Common myeloid progenitor, CD34-positive (primary cell): ENCODE measurements around the gene LYPD5.
"Not testable (repeated sequence)": the region's sequence is repeated elsewhere in the genome, so short reads cannot be mapped to it uniquely, and the experiment has no call there.

ENCODE experiments used
- CTCF ChIA-PET: fragments of 350-600 bp; sonication (Branson Sonifier 250); formaldehyde crosslinking; loops from one replicate; lab custom pipeline; 2021; ENCODE audit warnings: antibody characterized with exemption; lab: Charles Lee
- POLR2A ChIA-PET: fragments of 350-600 bp; sonication (Branson Sonifier 250); formaldehyde crosslinking; loops from one replicate; lab custom pipeline; 2021; ENCODE audit warnings: antibody characterized with exemption; lab: Charles Lee
- DNase-seq, 3 donors: peaks; one replicate each; pipeline versions ENCODE4 v3.0.0 to v3.0.0-alpha.2; 2013
- H3K27ac ChIP-seq, 2 experiments: 1 replicate in 1 of 2; 2 replicates in 1 of 2; pipeline ENCODE4 v1.7.0; 2013; ENCODE audit warnings: inconsistent platforms in 2 of 2, low read length in 2 of 2, mild to moderate bottlenecking in 2 of 2, low read depth in 1 of 2, moderate library complexity in 1 of 2; ENCODE audit not compliant: severe bottlenecking in 2 of 2, insufficient read depth in 1 of 2, poor library complexity in 1 of 2
- H3K27me3 ChIP-seq, 5 experiments: replicated peaks in 2 of 5; 1 replicate in 3 of 5; 2 replicates in 2 of 5; pipeline versions ENCODE4 v1.6.1 to v1.7.0; 2013; ENCODE audit warnings: low read length in 4 of 5, mild to moderate bottlenecking in 2 of 5, moderate library complexity in 2 of 5, inconsistent platforms in 1 of 5; ENCODE audit not compliant: insufficient read depth in 5 of 5, control insufficient read depth in 4 of 5
- H3K36me3 ChIP-seq, 4 experiments: 1 replicate in 2 of 4; 2 replicates in 2 of 4; pipeline versions ENCODE4 v1.6.1 to v1.7.0; 2013; ENCODE audit warnings: low read length in 3 of 4, control low read depth in 1 of 4, mild to moderate bottlenecking in 1 of 4; ENCODE audit not compliant: control insufficient read depth in 4 of 4, insufficient read depth in 4 of 4
- H3K4me1 ChIP-seq, 4 experiments: 1 replicate in 3 of 4; 2 replicates in 1 of 4; pipeline versions ENCODE4 v1.6.1 to v1.7.1; 2013; ENCODE audit warnings: low read length in 3 of 4, mild to moderate bottlenecking in 3 of 4, control low read depth in 1 of 4, inconsistent platforms in 1 of 4, moderate library complexity in 1 of 4; ENCODE audit not compliant: control insufficient read depth in 4 of 4, insufficient read depth in 4 of 4; ENCODE audit errors: control extremely low read depth in 1 of 4
- H3K4me3 ChIP-seq, 7 experiments: 1 replicate in 4 of 7; 2 replicates in 3 of 7; pipeline versions ENCODE4 v1.5.1 to v1.7.0; 2013; ENCODE audit warnings: mild to moderate bottlenecking in 7 of 7, low read length in 6 of 7, moderate library complexity in 6 of 7, inconsistent platforms in 2 of 7, low read depth in 2 of 7, control low read depth in 1 of 7; ENCODE audit not compliant: insufficient read depth in 4 of 7, control insufficient read depth in 1 of 7; ENCODE audit errors: extremely low read depth in 1 of 7
- H3K9me3 ChIP-seq, 5 experiments: 1 replicate in 4 of 5; 2 replicates in 1 of 5; pipeline versions ENCODE4 v1.6.1 to v1.7.1; 2013; ENCODE audit warnings: low read length in 4 of 5, mild to moderate bottlenecking in 2 of 5, inconsistent platforms in 1 of 5, low read depth in 1 of 5, moderate library complexity in 1 of 5; ENCODE audit not compliant: control insufficient read depth in 4 of 5, insufficient read depth in 2 of 5; ENCODE audit errors: control extremely low read depth in 1 of 5
- WGBS: methylation state at CpG from one replicate; pipeline ENCODE4 v1.1.5; 2013; ENCODE audit not compliant: insufficient coverage; 5-methylcytosine and 5-hydroxymethylcytosine counted together

The LYPD5 gene

DNA sequence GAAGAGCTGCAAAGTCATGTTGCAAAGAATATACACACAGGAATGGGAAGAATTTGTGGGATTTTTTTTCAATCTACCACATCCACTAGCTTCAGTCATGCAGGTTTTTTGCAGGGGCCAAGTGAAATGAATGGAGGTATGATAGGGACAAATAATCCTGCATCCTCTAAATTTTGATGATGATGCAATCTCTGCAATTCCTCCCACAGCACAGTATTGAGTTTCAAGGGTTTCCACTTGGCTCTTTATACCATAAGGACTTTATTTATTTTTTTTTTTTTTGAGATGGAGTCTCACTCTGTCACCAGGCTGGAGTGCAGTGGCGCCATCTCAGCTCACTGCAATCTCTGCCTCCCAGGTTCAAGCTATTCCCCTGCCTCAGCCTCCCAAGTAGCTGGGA lies 15.2 kb upstream of the LYPD5 start:
- no CpG with 5 or more reads among the region's 1 CpG for WGBS

DNA sequence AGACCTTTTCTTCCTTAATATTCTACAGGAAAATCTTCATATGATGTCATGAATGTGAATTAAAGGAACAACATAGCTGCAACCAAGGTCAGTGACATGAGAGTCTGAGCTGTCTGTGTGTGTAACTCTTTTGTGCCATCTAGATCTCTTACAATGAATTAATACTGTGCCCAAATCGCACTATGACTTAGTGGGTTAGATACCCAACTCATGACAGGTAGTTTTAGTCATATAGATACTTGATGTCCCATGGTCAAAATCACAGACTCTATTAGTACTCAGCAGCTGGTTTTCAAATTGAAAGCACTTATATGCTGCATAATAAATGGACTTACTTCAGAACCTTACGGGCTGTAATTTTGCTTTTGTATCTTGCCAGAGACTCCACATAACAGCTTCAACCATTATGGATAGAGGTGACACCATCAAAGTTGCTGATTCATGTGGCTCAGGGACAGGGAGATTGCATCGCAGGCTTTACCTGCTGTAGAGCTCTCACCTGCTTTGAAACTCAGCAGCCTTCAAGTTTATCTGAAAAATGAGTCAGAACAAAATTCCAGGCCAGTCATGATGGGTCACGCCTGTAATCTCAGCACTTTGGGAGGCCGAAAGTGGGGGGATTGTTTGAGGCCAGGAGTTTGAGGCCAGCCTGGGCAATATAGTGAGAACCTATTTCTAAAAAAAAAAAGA lies 12.6 kb upstream of the LYPD5 start:
- H3K27ac ChIP-seq: no peak overlapping the region
- no peak overlapping the region for H3K4me3 ChIP-seq
- ChIA-PET CTCF (interaction anchor here (0.6 to 1.4 kb wide), 3 partner anchors 19 to 41 kb away, joined by 3 read pairs; partner anchors contain the start of gene KCNN4), POLR2A (interaction anchor here (0.6 kb wide), 1 partner anchor 400 kb away, joined by 4 read pairs; no protein-coding TSS in a partner anchor)
- WGBS: 98% methylated on average over 4 of the region's 5 CpGs
- H3K36me3 ChIP-seq: no peaks in the 10 kb centered on the region
- peaks cover 0 to 9% (median 2%) of the 10 kb centered on the region in 5 experiments for H3K27me3 ChIP-seq
- peaks cover 0 to 4% (median 0%) of the 10 kb centered on the region in 5 experiments for H3K9me3 ChIP-seq
- H3K4me1 ChIP-seq: peaks cover 0 to 1% (median 0%) of the 10 kb centered on the region in 4 experiments
- DNase-seq: no peak

More for the DNA sequence above, 15.2 kb upstream of the LYPD5 start:
- POLR2A ChIA-PET, H3K4me3 ChIP-seq, DNase-seq, H3K27ac ChIP-seq, H3K36me3 ChIP-seq: not testable (repeated sequence)
- CTCF ChIA-PET: interaction anchor here (0.8 kb wide), 1 partner anchor 9 kb away, joined by 3 read pairs; no protein-coding TSS in a partner anchor
- H3K4me1 ChIP-seq: peaks cover 0 to 14% (median 8%) of the 10 kb centered on the region in 4 experiments
- peaks cover 0 to 23% (median 12%) of the 10 kb centered on the region in 5 experiments for H3K27me3 ChIP-seq
- peaks cover 0 to 16% (median 0%) of the 10 kb centered on the region in 5 experiments for H3K9me3 ChIP-seq

DNA sequence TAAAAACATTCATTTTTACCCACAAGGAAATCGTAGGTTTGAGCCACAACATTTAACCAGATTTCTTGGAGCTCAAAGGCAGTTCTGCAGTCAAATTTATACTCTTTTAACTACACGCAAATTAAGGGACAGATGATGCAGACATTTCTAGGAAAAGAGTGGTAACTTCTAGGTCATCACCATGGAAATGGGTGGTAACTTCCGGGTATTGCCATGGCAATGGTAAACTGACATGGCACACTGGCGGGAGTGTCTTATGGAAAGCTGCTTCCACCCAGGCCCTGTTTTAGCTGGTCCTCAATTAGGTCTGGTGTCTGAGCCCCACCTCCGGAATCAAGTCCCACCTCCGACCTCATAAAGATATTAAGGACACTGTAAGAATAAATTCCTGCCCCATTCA lies 10.4 kb upstream of the LYPD5 start:
- CTCF ChIA-PET: interaction anchor here (1.1 to 2.4 kb wide), 2 partner anchors 45 to 67 kb away, joined by 6 to 10 read pairs; no protein-coding TSS in a partner anchor
- Histone ChIP-seq H3K4me1 (no peaks in the 10 kb centered on the region), H3K27me3 (peaks cover 0 to 2% (median 0%) of the 10 kb centered on the region in 5 experiments), H3K36me3 (no peaks in the 10 kb centered on the region), H3K4me3 (no peak overlapping the region), H3K9me3 (no peaks in the 10 kb centered on the region), H3K27ac (no peak overlapping the region)
- no peak for DNase-seq
- POLR2A ChIA-PET: no interaction called here
- 85% methylated on average over 4 of the region's 6 CpGs for WGBS

- no peaks in the 10 kb centered on the region for H3K9me3 ChIP-seq
- H3K27me3 ChIP-seq: peaks cover 0 to 2% (median 0%) of the 10 kb centered on the region in 5 experiments
- POLR2A ChIA-PET: no interaction called here
- H3K36me3 ChIP-seq: no peaks in the 10 kb centered on the region
- no peak overlapping the region for H3K4me3 ChIP-seq
- WGBS: no CpG with 5 or more reads among the region's 1 CpG
- no peak for DNase-seq
- no peak overlapping the region for H3K27ac ChIP-seq
- CTCF ChIA-PET: interaction anchor here (2.4 kb wide), 1 partner anchor 67 kb away, joined by 10 read pairs; no protein-coding TSS in a partner anchor
- H3K4me1 ChIP-seq: no peaks in the 10 kb centered on the region
Measured at GRCh38 chr19:43812259-43812658, 10.0 kb upstream of the LYPD5 start.

GRCh38 chr19:43811837-43812236 lies 9.6 kb upstream of the LYPD5 start:
- Histone ChIP-seq H3K27ac (no peak overlapping the region), H3K9me3 (no peaks in the 10 kb centered on the region), H3K36me3 (no peaks in the 10 kb centered on the region), H3K4me3 (no peak overlapping the region), H3K4me1 (no peaks in the 10 kb centered on the region), H3K27me3 (peaks cover 0 to 2% (median 0%) of the 10 kb centered on the region in 5 experiments)
- no peak for DNase-seq
- WGBS: 56% methylated on average over 1 of the region's 1 CpG
- CTCF ChIA-PET: interaction anchor here (2.2 to 2.5 kb wide), 3 partner anchors 7 to 66 kb away, joined by 10 to 11 read pairs (median 11); no protein-coding TSS in a partner anchor
- POLR2A ChIA-PET: no interaction called here

DNA sequence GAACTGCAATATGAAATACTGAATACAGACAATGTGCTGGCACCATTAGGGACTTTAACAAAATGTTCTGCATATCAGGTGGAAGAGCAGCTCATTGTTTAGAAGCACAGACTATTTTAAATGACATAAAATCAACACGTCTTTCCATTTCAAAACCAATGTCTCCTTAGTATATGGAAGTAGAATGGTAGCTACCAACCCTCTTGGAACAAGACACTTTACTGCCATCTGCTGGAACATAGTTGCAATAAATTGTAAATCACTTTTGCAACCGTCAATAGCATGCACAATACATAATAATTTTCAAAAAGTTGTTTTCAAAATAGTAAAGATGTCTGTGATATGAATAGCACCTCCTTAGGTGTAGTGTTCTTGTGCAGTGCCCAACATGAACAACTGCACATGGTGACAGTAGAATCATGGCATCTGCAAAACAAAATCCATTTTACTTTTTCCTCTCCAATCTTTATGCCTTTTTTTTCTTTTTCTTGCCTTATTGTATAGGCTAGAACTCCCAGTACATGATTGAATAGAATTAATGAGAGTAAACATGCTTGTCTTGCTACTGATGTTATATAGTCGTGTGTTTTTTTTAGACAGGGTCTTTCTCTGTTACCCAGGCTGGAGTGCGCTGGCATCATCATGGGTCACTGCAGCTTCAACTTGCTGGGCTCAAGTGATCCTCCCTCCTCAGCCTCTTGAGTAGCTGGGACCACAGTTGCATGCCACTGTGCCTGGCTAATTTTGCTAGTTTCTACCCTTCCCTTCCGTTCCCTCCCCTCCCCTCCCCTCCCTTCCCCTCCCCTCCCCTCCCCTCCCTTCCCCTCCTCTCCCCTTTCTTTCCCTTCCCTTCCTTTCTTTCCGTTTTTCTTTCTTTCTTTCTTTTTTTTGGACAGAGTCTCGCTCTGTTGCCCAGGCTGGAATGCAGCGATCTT lies 7.8 kb upstream of the LYPD5 start:
- Histone ChIP-seq H3K36me3 (no peaks in the 10 kb centered on the region), H3K27ac (no peak overlapping the region), H3K9me3 (no peaks in the 10 kb centered on the region), H3K27me3 (peaks cover 0 to 2% (median 0%) of the 10 kb centered on the region in 5 experiments), H3K4me3 (no peak overlapping the region), H3K4me1 (no peaks in the 10 kb centered on the region)
- POLR2A ChIA-PET: no interaction called here
- WGBS: 91% methylated on average over 3 of the region's 8 CpGs
- CTCF ChIA-PET: interaction anchor here (0.8 to 2.5 kb wide), 13 partner anchors 9 to 70 kb away, joined by 3 to 11 read pairs (median 6); no protein-coding TSS in a partner anchor
- peak; percentile 72 to 88 (median 86) for DNase-seq
